CD14-positive monocyte (primary cell): ENCODE measurements around the gene MRPS21. TPM values are rescaled to one million over a fixed set of nuclear protein-coding genes. Genes with fewer than 3 reads are reported as not detected.

Experiments
- DNase-seq, 3 donors: peaks; one replicate each; pipeline ENCODE4 v3.0.0-alpha.2; 2011 to 2022
- H2AFZ ChIP-seq: 2 replicates; pipeline ENCODE4 v1.6.0; 2012; ENCODE audit warnings: mild to moderate bottlenecking, low read depth, low read length, inconsistent platforms; ENCODE audit not compliant: insufficient read depth, poor library complexity, severe bottlenecking
- H3K27ac ChIP-seq, 2 donors: 1 replicate in 1 of 2; 2 replicates in 1 of 2; pipeline ENCODE4 v1.5.1; 2012 to 2013; ENCODE audit warnings: low read length in 2 of 2, control low read depth in 1 of 2, inconsistent platforms in 1 of 2, low read depth in 1 of 2, mild to moderate bottlenecking in 1 of 2
- H3K27me3 ChIP-seq, 2 donors: one replicate each; pipeline versions ENCODE4 v1.6.0 to v1.6.1; 2011 to 2013; ENCODE audit warnings: low read length in 2 of 2; ENCODE audit not compliant: control insufficient read depth in 2 of 2, insufficient read depth in 2 of 2
- H3K36me3 ChIP-seq, 2 donors: replicated peaks in 1 of 2; 1 replicate in 1 of 2; 2 replicates in 1 of 2; pipeline versions ENCODE4 v1.5.1 to v1.6.1; 2012 to 2013; ENCODE audit warnings: low read length in 2 of 2, control low read depth in 1 of 2, inconsistent platforms in 1 of 2, mild to moderate bottlenecking in 1 of 2; ENCODE audit not compliant: insufficient read depth in 2 of 2, control insufficient read depth in 1 of 2
- H3K4me1 ChIP-seq, 2 donors: 1 replicate in 1 of 2; 2 replicates in 1 of 2; pipeline versions ENCODE4 v1.5.1 to v1.6.1; 2012 to 2013; ENCODE audit warnings: low read length in 2 of 2, control low read depth in 1 of 2, inconsistent platforms in 1 of 2, mild to moderate bottlenecking in 1 of 2, moderate library complexity in 1 of 2; ENCODE audit not compliant: insufficient read depth in 2 of 2, control insufficient read depth in 1 of 2
- H3K4me2 ChIP-seq: replicated peaks from 2 replicates; pipeline ENCODE3; 2012; ENCODE audit warnings: low read length, moderate library complexity, mild to moderate bottlenecking; ENCODE audit not compliant: poor library complexity, severe bottlenecking; ENCODE audit errors: extremely low read depth
- H3K4me3 ChIP-seq, 3 experiments: fragments of 200-600 bp in 1 of 3; sonication (generic) in 1 of 3; replicated peaks in 1 of 3; 1 replicate in 2 of 3; 2 replicates in 1 of 3; pipeline ENCODE4 v1.5.1; 2011 to 2013; ENCODE audit warnings: low read length in 3 of 3, mild to moderate bottlenecking in 3 of 3, control low read depth in 2 of 3, low read depth in 2 of 3, inconsistent platforms in 1 of 3, moderate library complexity in 1 of 3
- H3K79me2 ChIP-seq: 2 replicates; pipeline ENCODE4 v1.6.0; 2012; ENCODE audit warnings: mild to moderate bottlenecking, control low read depth, inconsistent platforms, low read length, moderate library complexity; ENCODE audit not compliant: insufficient read depth
- H3K9ac ChIP-seq: 2 replicates; pipeline ENCODE4 v1.6.0; 2017; ENCODE audit warnings: low read length, mild to moderate bottlenecking; ENCODE audit not compliant: insufficient read depth, poor library complexity, severe bottlenecking
- H3K9me3 ChIP-seq, 2 donors: replicated peaks in 1 of 2; 1 replicate in 1 of 2; 2 replicates in 1 of 2; pipeline versions ENCODE4 v1.5.1 to v1.6.1; 2012 to 2013; ENCODE audit warnings: low read length in 2 of 2, control low read depth in 1 of 2; ENCODE audit not compliant: control insufficient read depth in 1 of 2, insufficient read depth in 1 of 2
- H4K20me1 ChIP-seq: 2 replicates; pipeline ENCODE4 v1.6.0; 2012; ENCODE audit warnings: mild to moderate bottlenecking, low read length, control low read depth, moderate library complexity; ENCODE audit not compliant: insufficient read depth
- H3K27ac Mint-ChIP-seq, 7 donors: one replicate each; pipeline ENCODE4 v1.8.0; 2020; ENCODE audit warnings: mild to moderate bottlenecking in 7 of 7, mixed read lengths in 7 of 7, moderate library complexity in 6 of 7, inconsistent platforms in 2 of 7
- H3K27me3 Mint-ChIP-seq, 3 donors: one replicate each; pipeline ENCODE4 v1.8.0; 2021 to 2022; ENCODE audit warnings: low read depth in 3 of 3, mild to moderate bottlenecking in 3 of 3, mixed read lengths in 3 of 3, moderate library complexity in 3 of 3, inconsistent platforms in 1 of 3
- H3K36me3 Mint-ChIP-seq, 2 donors: one replicate each; pipeline ENCODE4 v1.8.0; 2020; ENCODE audit warnings: mixed read lengths in 2 of 2, inconsistent platforms in 1 of 2, mild to moderate bottlenecking in 1 of 2
- H3K4me1 Mint-ChIP-seq: one replicate; pipeline ENCODE4 v1.8.0; 2020; ENCODE audit warnings: mild to moderate bottlenecking, mixed read lengths
- H3K4me3 Mint-ChIP-seq, 2 donors: one replicate each; pipeline ENCODE4 v1.8.0; 2020; ENCODE audit warnings: mild to moderate bottlenecking in 2 of 2, mixed read lengths in 2 of 2, moderate library complexity in 1 of 2
- H3K9me3 Mint-ChIP-seq, 7 donors: one replicate each; pipeline ENCODE4 v1.8.0; 2020 to 2022; ENCODE audit warnings: mixed read lengths in 7 of 7, mild to moderate bottlenecking in 6 of 7, moderate library complexity in 6 of 7, inconsistent platforms in 2 of 7
- CTCF ChIP-seq: fragments of 200-600 bp; IDR thresholded peaks from one replicate; pipeline ENCODE4 v1.8.0; 2022; ENCODE audit warnings: antibody characterized with exemption, mild to moderate bottlenecking
- WGBS: methylation state at CpG from one replicate; pipeline ENCODE4 v1.1.5; 2013; ENCODE audit warnings: missing lambda C conversion rate; ENCODE audit not compliant: insufficient coverage; 5-methylcytosine and 5-hydroxymethylcytosine counted together
- intact Hi-C, 2 donors: fragments of 100-400 bp; cut with micrococcal nuclease; formaldehyde crosslinking; loops; one replicate each; pipeline versions ENCODE4 v1.15.0 to v1.15.1; 2023
- polyA plus RNA-seq, 3 donors: library from polyadenylated mRNA; depleted of rRNA in 1 of 3; unstranded in 2 of 3; stranded (reverse) in 1 of 3; fragments of 300-500 nt in 2 of 3; fragments of >200 nt in 1 of 3; fragmentation: Illumina TruSeq in 2 of 3; gene quantifications; 1 replicate in 2 of 3; 2 replicates in 1 of 3; pipeline ENCODE4 v1.2.3, GENCODE V29; 2012 to 2021

Gene MRPS21
- polyA plus RNA-seq, 3 donors, result 42.3 to 53.0 (median 49.6) TPM

GRCh38 chr1:150259217-150259616, 34.4 kb upstream of the MRPS21 start:
- H3K9me3 ChIP-seq, result no peaks in the 10 kb centered on the region
- DNase-seq, result no peak
- no peak for TF ChIP-seq CTCF
- no peak overlapping the region for H3K4me3 ChIP-seq
- no peak overlapping the region for H3K27ac Mint-ChIP-seq
- intact Hi-C loops, result loop anchor here in 1 of 2 donors (10.0 kb wide), 1 partner anchor 46 kb away; no protein-coding TSS in a partner anchor
- no peaks in the 10 kb centered on the region for H4K20me1 ChIP-seq
- no peaks in the 10 kb centered on the region for H3K79me2 ChIP-seq
- peaks cover 38 to 44% of the 10 kb centered on the region in 2 donors for H3K27me3 ChIP-seq
- H3K36me3 ChIP-seq, result peaks cover 0 to under 1% of the 10 kb centered on the region in 2 donors
- WGBS, result 86% methylated on average over 4 of the region's 4 CpGs
- no peak overlapping the region for H2AFZ ChIP-seq
- H3K27me3 Mint-ChIP-seq, result peaks cover 42 to 49% (median 47%) of the 10 kb centered on the region in 3 donors
- H3K4me1 Mint-ChIP-seq, result peaks cover 24% of the 10 kb centered on the region
- peaks cover 2 to 6% of the 10 kb centered on the region in 2 donors for H3K36me3 Mint-ChIP-seq
- H3K4me2 ChIP-seq, result no peak overlapping the region
- H3K4me3 Mint-ChIP-seq, result peak overlapping the region in 1 of 2 donors; percentile 90
- no peak overlapping the region for H3K9ac ChIP-seq
- H3K27ac ChIP-seq, result no peak overlapping the region
- H3K9me3 Mint-ChIP-seq, result peaks cover 0 to 9% (median 2%) of the 10 kb centered on the region in 7 donors
- peaks cover 14 to 15% of the 10 kb centered on the region in 2 donors for H3K4me1 ChIP-seq

GRCh38 chr1:150259758-150260669, 33.6 kb upstream of the MRPS21 start:
- TF ChIP-seq CTCF, result no peak
- no peak overlapping the region for H2AFZ ChIP-seq
- no peaks in the 10 kb centered on the region for H3K9me3 ChIP-seq
- H3K4me1 Mint-ChIP-seq, result peaks cover 24% of the 10 kb centered on the region
- DNase-seq, result no peak
- peaks cover 14 to 15% of the 10 kb centered on the region in 2 donors for H3K4me1 ChIP-seq
- H3K27me3 ChIP-seq, result peaks cover 38 to 44% of the 10 kb centered on the region in 2 donors
- H3K4me3 ChIP-seq, result no peak overlapping the region
- peaks cover 10 to 13% of the 10 kb centered on the region in 2 donors for H3K36me3 Mint-ChIP-seq
- no peak overlapping the region for H3K9ac ChIP-seq
- H3K27ac ChIP-seq, result no peak overlapping the region
- WGBS, result 62% methylated on average over 3 of the region's 11 CpGs
- H3K9me3 Mint-ChIP-seq, result peaks cover 0 to 9% (median 2%) of the 10 kb centered on the region in 7 donors
- peaks cover 42 to 51% (median 48%) of the 10 kb centered on the region in 3 donors for H3K27me3 Mint-ChIP-seq
- H3K4me2 ChIP-seq, result no peak overlapping the region
- no peaks in the 10 kb centered on the region for H4K20me1 ChIP-seq
- intact Hi-C loops, result loop anchor here (10.0 kb wide), 2 partner anchors 45 to 295 kb away; no protein-coding TSS in a partner anchor
- H3K4me3 Mint-ChIP-seq, result peak overlapping the region in 1 of 2 donors; percentile 19
- no peaks in the 10 kb centered on the region for H3K79me2 ChIP-seq
- no peak overlapping the region for H3K27ac Mint-ChIP-seq
- H3K36me3 ChIP-seq, result peaks cover 7 to 8% of the 10 kb centered on the region in 2 donors
